ENCODE data around the gene GTF2A1.

GRCh38 chr14:81172881-81173280 is 47.9 kb downstream of the GTF2A1 start:
- TF ChIP-seq POLR2A (IDR thresholded peaks at IDR 0.05) (no peak), CTCF (IDR thresholded peaks at IDR 0.05) (no peak)
